Endothelial cell of umbilical vein (primary cell): Measurements from ENCODE around the gene MMP28. TPM values are rescaled to one million over a fixed set of nuclear protein-coding genes. Genes with fewer than 3 reads are reported as not detected.

Source experiments
- BruUV-seq: library from RNA; stranded (reverse); fragments of 400-500 nt; replicated peaks from 2 replicates; lab custom pipeline; 2021; lab: Mats Ljungman, UMichigan
- CTCF ChIA-PET: fragments of 300-600, 350-600 bp; sonication (Branson Sonifier 250); formaldehyde crosslinking; loops from one replicate; lab custom pipeline; 2021; ENCODE audit warnings: antibody characterized with exemption, inconsistent platforms; lab: Charles Lee
- POLR2A ChIA-PET: fragments of 300-600, 350-600 bp; sonication (Branson Sonifier 250); formaldehyde crosslinking; loops from one replicate; lab custom pipeline; 2021; ENCODE audit warnings: antibody characterized with exemption, inconsistent platforms; lab: Charles Lee
- DNase-seq: peaks from one replicate; pipeline ENCODE4 v3.0.0-alpha.2; 2011; ENCODE audit warnings: low read depth, low spot score
- FAIRE-seq: peaks from 2 replicates; lab custom pipeline; 2011; peaks lifted over from hg19 to GRCh38; lab: Jason Lieb, UNC
- H2AFZ ChIP-seq: 2 replicates; pipeline ENCODE4 v1.6.0; 2012; ENCODE audit warnings: low read depth, low read length, control low read depth, inconsistent platforms
- H3K27ac ChIP-seq: 2 replicates; pipeline ENCODE4 v1.5.1; 2011; ENCODE audit warnings: low read depth, mild to moderate bottlenecking, control low read depth, low read length, moderate library complexity; ENCODE audit not compliant: insufficient read depth
- H3K27me3 ChIP-seq, 2 experiments: 2 replicates each; pipeline versions ENCODE4 v1.6.0 to v1.6.1; 2011; ENCODE audit warnings: low read length in 2 of 2, mixed read lengths in 1 of 2; ENCODE audit not compliant: control insufficient read depth in 2 of 2, insufficient read depth in 2 of 2
- H3K36me3 ChIP-seq, 2 experiments: 2 replicates in 1 of 2; 3 replicates in 1 of 2; pipeline ENCODE4 v1.5.1; 2011; ENCODE audit warnings: low read length in 2 of 2, mild to moderate bottlenecking in 1 of 2, moderate library complexity in 1 of 2; ENCODE audit not compliant: control insufficient read depth in 2 of 2, insufficient read depth in 2 of 2; ENCODE audit errors: extremely low read depth in 1 of 2
- H3K4me1 ChIP-seq: 3 replicates; pipeline ENCODE4 v1.5.1; 2011; ENCODE audit warnings: mild to moderate bottlenecking, low read length; ENCODE audit not compliant: control insufficient read depth, insufficient read depth; ENCODE audit errors: extremely low read depth
- H3K4me2 ChIP-seq: 2 replicates; pipeline ENCODE4 v1.6.1; 2011; ENCODE audit warnings: low read length, control low read depth, mixed read lengths; ENCODE audit not compliant: insufficient read depth
- H3K4me3 ChIP-seq, 3 experiments: fragments of 200-600 bp in 1 of 3; sonication (generic), shearing (Covaris generic) in 1 of 3; replicated peaks in 1 of 3; 2 replicates each; pipeline ENCODE4 v1.5.1; 2011 to 2016; ENCODE audit warnings: control low read depth in 3 of 3, low read length in 3 of 3, mild to moderate bottlenecking in 2 of 3, inconsistent platforms in 1 of 3, low read depth in 1 of 3, moderate library complexity in 1 of 3; ENCODE audit not compliant: insufficient read depth in 1 of 3
- H3K79me2 ChIP-seq: 2 replicates; pipeline ENCODE4 v1.6.0; 2012; ENCODE audit warnings: low read length, inconsistent platforms; ENCODE audit not compliant: control insufficient read depth, insufficient read depth
- H3K9ac ChIP-seq: replicated peaks from 2 replicates; pipeline ENCODE3; 2011; ENCODE audit warnings: low read length, control low read depth; ENCODE audit not compliant: insufficient read depth; ENCODE audit errors: extremely low read depth
- H3K9me1 ChIP-seq: replicated peaks from 3 replicates; pipeline ENCODE4 v1.6.0; 2011; ENCODE audit warnings: mild to moderate bottlenecking, low read length; ENCODE audit not compliant: control insufficient read depth, insufficient read depth; ENCODE audit errors: extremely low read depth
- H3K9me3 ChIP-seq: replicated peaks from 2 replicates; pipeline ENCODE4 v1.5.1; 2012; ENCODE audit warnings: low read length, inconsistent platforms; ENCODE audit not compliant: control insufficient read depth, insufficient read depth
- H4K20me1 ChIP-seq: replicated peaks from 2 replicates; pipeline ENCODE3; 2011; ENCODE audit warnings: mild to moderate bottlenecking, low read length; ENCODE audit not compliant: control insufficient read depth, insufficient read depth; ENCODE audit errors: extremely low read depth
- EZH2 ChIP-seq: IDR thresholded peaks from 2 replicates; pipeline ENCODE4 v1.6.1; 2012; ENCODE audit warnings: borderline replicate concordance, low read depth, mild to moderate bottlenecking, moderate library complexity, low read length, inconsistent platforms; ENCODE audit not compliant: severe bottlenecking
- FOS ChIP-seq: IDR thresholded peaks from 2 replicates; pipeline ENCODE4 v1.6.1; 2011; ENCODE audit warnings: mild to moderate bottlenecking, low read length, moderate library complexity, borderline replicate concordance; ENCODE audit not compliant: insufficient read depth
- GATA2 ChIP-seq: IDR thresholded peaks from 2 replicates; pipeline ENCODE4 v1.7.0; 2011; ENCODE audit warnings: low read depth, mild to moderate bottlenecking, moderate library complexity, mixed read lengths, low read length; ENCODE audit not compliant: insufficient read length, insufficient read depth
- JUN ChIP-seq: IDR thresholded peaks from 2 replicates; pipeline ENCODE4 v1.6.1; 2011; ENCODE audit warnings: borderline replicate concordance, low read depth; ENCODE audit not compliant: insufficient read length, insufficient read depth
- MYC ChIP-seq: IDR thresholded peaks from one replicate; pipeline ENCODE4 v1.6.1; 2011; ENCODE audit warnings: mild to moderate bottlenecking, low read depth, low read length
- POLR2A ChIP-seq: IDR thresholded peaks from 2 replicates; pipeline ENCODE4 v1.6.1; 2012; ENCODE audit warnings: low read depth, mild to moderate bottlenecking, control low read depth, low read length
- POLR2AphosphoS5 ChIP-seq: IDR thresholded peaks from 2 replicates; pipeline ENCODE4 v1.6.1; 2012; ENCODE audit warnings: low read depth, mild to moderate bottlenecking, control low read depth, low read length, moderate library complexity; ENCODE audit not compliant: insufficient read depth
- dilution Hi-C: fragments of 300-500 bp; cut with MboI; formaldehyde crosslinking; loops from one replicate; pipeline ENCODE4 v1.15.0; 2019; ENCODE audit warnings: low sequenced_read_pairs; ENCODE audit not compliant: extremely low pct_ligation_motif_present
- intact Hi-C: fragments of 100-400 bp; cut with micrococcal nuclease; formaldehyde crosslinking; loops from one replicate; pipeline ENCODE4 v1.10.0; 2022
- polyA plus RNA-seq, 4 experiments: library from polyadenylated mRNA; depleted of rRNA in 3 of 4; stranded (reverse) in 3 of 4; unstranded in 1 of 4; fragments of >200 nt; gene quantifications; 2 replicates each; pipeline versions ENCODE4 v1.2.1 to v1.2.3, GENCODE V29; 2011 to 2012; ENCODE audit warnings: missing spikeins in 1 of 4
- total RNA-seq: library from RNA; stranded (reverse); gene quantifications from 2 replicates; pipeline ENCODE4 v1.2.3, GENCODE V29; 2021
- TF ChIP-seq, protein P1 (sequence below), 2 donors: IDR thresholded peaks; 1 replicate in 1 of 2; 2 replicates in 1 of 2; pipeline ENCODE4 v1.5.1; 2011; ENCODE audit warnings: low read length in 2 of 2, mild to moderate bottlenecking in 2 of 2, moderate library complexity in 2 of 2, control low read depth in 1 of 2, inconsistent platforms in 1 of 2, low read depth in 1 of 2; ENCODE audit not compliant: insufficient read depth in 1 of 2; ENCODE audit errors: extremely low read depth in 1 of 2
- TF ChIP-seq, protein P2 (sequence below): IDR thresholded peaks from 2 replicates; pipeline ENCODE4 v1.6.1; 2011; ENCODE audit not compliant: insufficient read depth, insufficient read length

Gene MMP28
- total and polyA plus RNA-seq, 2 donors (not counting 3 experiments of a cell fraction or from before 2014, with no cell fraction given): 6.1 to 7.1 TPM

DNA sequence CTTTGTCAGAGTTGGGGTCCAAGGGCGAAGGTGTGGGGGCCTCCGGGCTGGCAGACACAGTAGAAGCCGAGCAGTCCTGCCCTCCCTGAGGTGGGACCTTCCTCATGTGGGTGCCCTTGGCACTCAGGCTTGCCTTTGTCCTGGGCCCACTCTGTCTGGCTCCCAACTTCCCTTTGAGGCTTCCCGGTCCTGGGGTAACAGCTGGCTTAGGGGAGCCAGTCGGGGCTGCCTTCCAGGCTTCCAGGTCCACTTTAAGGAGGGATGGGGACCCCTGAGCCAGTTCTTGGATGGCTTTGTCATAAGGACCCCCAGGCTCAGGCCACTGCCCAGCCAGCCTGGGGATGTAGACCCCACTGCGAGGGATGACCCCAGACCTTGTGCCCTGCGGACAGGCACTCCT is 50.2 kb downstream of the MMP28 start:
- dilution Hi-C loops (loop anchor here (25.0 kb wide), 1 partner anchor 133 kb away; no protein-coding TSS in a partner anchor), intact Hi-C loops (no loop called here)
- ChIA-PET POLR2A (no interaction called here), CTCF (interaction anchor here (2.0 to 6.7 kb wide), 2 partner anchors 18 to 131 kb away, joined by 13 to 270 read pairs; no protein-coding TSS in a partner anchor)
- no peaks in the 10 kb centered on the region for H3K9me3 ChIP-seq
- no peak overlapping the region for H3K4me2 ChIP-seq
- no peak overlapping the region for H2AFZ ChIP-seq
- no peak overlapping the region for H3K27ac ChIP-seq
- peaks cover 36 to 39% of the 10 kb centered on the region in 2 experiments for H3K27me3 ChIP-seq
- H3K9me1 ChIP-seq: no peaks in the 10 kb centered on the region
- no peak overlapping the region for H3K4me3 ChIP-seq
- no peak for FAIRE-seq
- no peaks in the 10 kb centered on the region for H4K20me1 ChIP-seq
- H3K4me1 ChIP-seq: no peaks in the 10 kb centered on the region
- no peak for DNase-seq
- no peak overlapping the region for H3K9ac ChIP-seq
- H3K36me3 ChIP-seq: no peaks in the 10 kb centered on the region
- no peaks in the 10 kb centered on the region for H3K79me2 ChIP-seq
- BruUV-seq: no TSS peak
- no peak for TF ChIP-seq POLR2AphosphoS5
- no peak for TF ChIP-seq POLR2A
- TF ChIP-seq MYC: no peak
- no peak for TF ChIP-seq EZH2
- no peak for TF ChIP-seq FOS
- no peak for TF ChIP-seq JUN
- TF ChIP-seq, protein P1, sequence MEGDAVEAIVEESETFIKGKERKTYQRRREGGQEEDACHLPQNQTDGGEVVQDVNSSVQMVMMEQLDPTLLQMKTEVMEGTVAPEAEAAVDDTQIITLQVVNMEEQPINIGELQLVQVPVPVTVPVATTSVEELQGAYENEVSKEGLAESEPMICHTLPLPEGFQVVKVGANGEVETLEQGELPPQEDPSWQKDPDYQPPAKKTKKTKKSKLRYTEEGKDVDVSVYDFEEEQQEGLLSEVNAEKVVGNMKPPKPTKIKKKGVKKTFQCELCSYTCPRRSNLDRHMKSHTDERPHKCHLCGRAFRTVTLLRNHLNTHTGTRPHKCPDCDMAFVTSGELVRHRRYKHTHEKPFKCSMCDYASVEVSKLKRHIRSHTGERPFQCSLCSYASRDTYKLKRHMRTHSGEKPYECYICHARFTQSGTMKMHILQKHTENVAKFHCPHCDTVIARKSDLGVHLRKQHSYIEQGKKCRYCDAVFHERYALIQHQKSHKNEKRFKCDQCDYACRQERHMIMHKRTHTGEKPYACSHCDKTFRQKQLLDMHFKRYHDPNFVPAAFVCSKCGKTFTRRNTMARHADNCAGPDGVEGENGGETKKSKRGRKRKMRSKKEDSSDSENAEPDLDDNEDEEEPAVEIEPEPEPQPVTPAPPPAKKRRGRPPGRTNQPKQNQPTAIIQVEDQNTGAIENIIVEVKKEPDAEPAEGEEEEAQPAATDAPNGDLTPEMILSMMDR (IDR thresholded peaks at IDR 0.05; ENCODE audit: extremely low read depth in 1 of 2, insufficient read depth in 1 of 2, low read depth in 1 of 2, low read length in 2 of 2): no peak
- no peak for TF ChIP-seq GATA2
- TF ChIP-seq, protein P2, sequence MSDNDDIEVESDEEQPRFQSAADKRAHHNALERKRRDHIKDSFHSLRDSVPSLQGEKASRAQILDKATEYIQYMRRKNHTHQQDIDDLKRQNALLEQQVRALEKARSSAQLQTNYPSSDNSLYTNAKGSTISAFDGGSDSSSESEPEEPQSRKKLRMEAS: no peak
